Thyroid gland (tissue), 4 donors: ENCODE data around the gene CFL1. TPM values are rescaled to one million over a fixed set of nuclear protein-coding genes. Genes with fewer than 3 reads are reported as not detected.

Source experiments
- DNase-seq, 2 donors: peaks; one replicate each; pipeline ENCODE4 v3.0.0-alpha.2; 2019
- H3K27ac ChIP-seq, 3 donors: fragments of 200-600 bp; sonication (generic); 1 replicate in 2 of 3; 2 replicates in 1 of 3; pipeline ENCODE4 v1.5.1; 2016 to 2019; ENCODE audit warnings: mild to moderate bottlenecking in 1 of 3, moderate library complexity in 1 of 3
- H3K27me3 ChIP-seq: fragments of 200-600 bp; sonication (generic); one replicate; pipeline ENCODE4 v1.5.1; 2019
- H3K36me3 ChIP-seq, 2 donors: fragments of 200-600 bp; sonication (generic); one replicate each; pipeline ENCODE4 v1.5.1; 2016 to 2019
- H3K4me1 ChIP-seq, 2 donors: fragments of 200-600 bp; sonication (generic); one replicate each; pipeline ENCODE4 v1.5.1; 2017 to 2019
- H3K4me3 ChIP-seq, 3 donors: fragments of 200-600 bp; sonication (generic); replicated peaks in 1 of 3; 1 replicate in 2 of 3; 2 replicates in 1 of 3; pipeline ENCODE4 v1.5.1; 2016; ENCODE audit warnings: mild to moderate bottlenecking in 1 of 3
- H3K9me3 ChIP-seq: fragments of 200-600 bp; sonication (generic); one replicate; pipeline ENCODE4 v1.5.1; 2017
- CTCF ChIP-seq, 6 experiments: fragments of 200-600 bp in 3 of 6; fragments of 450-650 bp in 3 of 6; sonication (generic) in 3 of 6; IDR thresholded peaks; one replicate each; pipeline ENCODE4 v1.5.1; 2016 to 2019; ENCODE audit warnings: antibody characterized with exemption in 6 of 6, mild to moderate bottlenecking in 2 of 6, inconsistent platforms in 1 of 6, moderate library complexity in 1 of 6
- POLR2A ChIP-seq, 2 donors: fragments of 450-650 bp; IDR thresholded peaks; one replicate each; pipeline ENCODE4 v1.6.1; 2017; ENCODE audit warnings: antibody characterized with exemption in 2 of 2, mild to moderate bottlenecking in 2 of 2, moderate library complexity in 1 of 2
- WGBS, 2 donors: methylation state at CpG; one replicate each; pipeline ENCODE4 v1.1.5; 2017; 5-methylcytosine and 5-hydroxymethylcytosine counted together
- intact Hi-C: fragments of 100-400 bp; cut with DNase I; formaldehyde crosslinking; loops from one replicate; pipeline ENCODE4 v1.15.1; 2023
- total RNA-seq, 4 donors: library from RNA; depleted of rRNA; stranded (reverse); fragments of >200 nt; gene quantifications; one replicate each; pipeline ENCODE4 v1.2.3, GENCODE V29; 2016

Gene CFL1
- total RNA-seq, 4 donors from 2014 or later = 330 to 581 (median 494) TPM

GRCh38 chr11:65891219-65892136, 33.5 kb upstream of the CFL1 start:
- H3K4me1 ChIP-seq = peaks cover 34 to 55% of the 10 kb centered on the region in 2 donors

GRCh38 chr11:65890324-65891218, 32.6 kb upstream of the CFL1 start, which contains the start of gene CCDC85B:
CCDC85B (plus strand) TSS chr11:65890673; CDS start chr11:65890784, 111 bp downstream.
- intact Hi-C loops = no loop called here
- peak within 1 kb of the TSS; percentile 83 to 97 (median 92) for H3K27ac ChIP-seq
- WGBS, 2 donors = 0 to 3% methylated on average over 8 to 25 of the region's 94 CpGs
- peak; percentile 77 to 94 for TF ChIP-seq POLR2A (IDR thresholded peaks at IDR 0.05)
- TF ChIP-seq CTCF (IDR thresholded peaks at IDR 0.05) = peak in 3 of 6 experiments; percentile 9 to 29 (median 11)
- H3K4me1 ChIP-seq = peaks cover 34 to 55% of the 10 kb centered on the region in 2 donors
- peak within 1 kb of the TSS; percentile 31 to 66 (median 59) for H3K4me3 ChIP-seq
- no peaks in the 10 kb centered on the region for H3K9me3 ChIP-seq
- DNase-seq = peak; percentile 98
- H3K27me3 ChIP-seq = no peaks in the 10 kb centered on the region
- peaks cover 0 to 3% of the 10 kb centered on the region in 2 donors for H3K36me3 ChIP-seq

More at GRCh38 chr11:65891219-65892136, 33.5 kb upstream of the CFL1 start:
- 16 to 21% methylated on average over 48 to 51 of the region's 57 CpGs for WGBS, 2 donors
- H3K4me3 ChIP-seq = peak overlapping the region; percentile 31 to 66 (median 59)
- H3K27me3 ChIP-seq = no peaks in the 10 kb centered on the region
- intact Hi-C loops = no loop called here
- TF ChIP-seq CTCF (IDR thresholded peaks at IDR 0.05) = no peak
- TF ChIP-seq POLR2A (IDR thresholded peaks at IDR 0.05) = no peak
- DNase-seq = no peak
- H3K36me3 ChIP-seq = no peaks in the 10 kb centered on the region
- H3K27ac ChIP-seq = peak overlapping the region; percentile 83 to 97 (median 83)
- no peaks in the 10 kb centered on the region for H3K9me3 ChIP-seq

DNA sequence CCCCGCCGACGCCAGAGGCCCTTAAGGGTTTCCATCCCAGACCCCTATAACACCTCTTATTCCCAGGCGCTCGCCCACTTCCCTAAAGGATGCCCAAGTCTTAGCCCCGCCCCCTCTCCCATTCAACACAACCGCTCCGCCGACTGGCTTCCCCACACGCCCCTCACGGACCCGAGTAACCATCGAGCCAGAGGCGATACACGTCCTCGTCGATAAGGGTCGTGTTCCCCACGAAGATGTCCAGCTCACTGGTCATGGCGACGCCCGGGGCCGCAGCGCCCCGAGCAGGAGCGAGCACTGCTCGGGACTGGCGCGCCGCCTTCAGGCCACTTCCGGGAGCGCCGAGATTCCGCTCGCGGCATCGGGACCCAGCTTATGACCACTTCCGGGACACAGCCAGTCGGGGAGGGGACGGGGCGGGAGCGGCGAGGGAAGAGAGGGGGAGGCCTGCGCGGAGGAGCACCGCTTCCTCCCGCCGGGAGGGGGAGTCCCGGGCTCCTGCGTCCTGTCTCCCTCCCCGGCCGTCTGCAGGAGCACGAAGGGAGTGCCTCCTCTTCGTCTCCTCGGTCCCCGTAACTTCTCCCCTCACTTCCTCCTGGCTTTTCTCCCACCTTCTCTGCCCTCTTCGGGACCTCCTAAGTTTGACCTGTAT, 30.3 kb upstream of the CFL1 start, which contains the start of gene FIBP:
Gene FIBP, minus strand, starts transcription at position 309 of the 652 bp plus-strand sequence. Its CDS starts 53 bp downstream, at position 256.
- Histone ChIP-seq H3K4me3 (peak within 1 kb of the TSS; percentile 41 to 69 (median 55)), H3K36me3 (peaks cover 10 to 11% of the 10 kb centered on the region in 2 donors), H3K27ac (peak within 1 kb of the TSS; percentile 82 to 97 (median 92)), H3K27me3 (no peaks in the 10 kb centered on the region), H3K9me3 (no peaks in the 10 kb centered on the region), H3K4me1 (peaks cover 34 to 48% of the 10 kb centered on the region in 2 donors)
- intact Hi-C loops = no loop called here
- TF ChIP-seq POLR2A (IDR thresholded peaks at IDR 0.05) (peak; percentile 5 to 87), CTCF (IDR thresholded peaks at IDR 0.05) (peak; percentile 69 to 94 (median 83))
- 0 to 1% methylated on average over 25 to 28 of the region's 57 CpGs for WGBS, 2 donors
- peak; percentile 97 to 99 for DNase-seq

DNA sequence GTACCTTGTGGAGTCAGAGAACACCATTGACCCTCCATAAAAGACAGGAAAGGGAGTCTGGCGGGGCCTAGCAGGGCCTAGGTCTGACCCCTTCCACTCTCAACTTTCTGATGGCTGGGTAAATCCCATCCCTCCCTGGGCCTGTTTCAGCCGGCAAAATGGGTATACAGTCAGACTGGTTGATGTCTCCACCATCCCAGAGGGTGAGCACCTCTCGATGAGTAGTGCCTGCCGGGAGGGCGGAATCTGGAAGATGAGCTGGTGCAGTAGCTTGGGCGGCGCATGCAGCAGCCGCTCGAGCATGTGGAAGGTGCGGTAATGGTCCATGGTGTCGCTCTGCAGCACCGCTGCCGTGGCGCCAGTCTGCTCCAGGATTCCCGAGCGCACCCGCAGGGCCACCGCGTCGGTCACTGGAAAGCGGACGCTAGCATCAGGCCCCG, 29.8 kb upstream of the CFL1 start:
- TF ChIP-seq CTCF (IDR thresholded peaks at IDR 0.05) (no peak), POLR2A (IDR thresholded peaks at IDR 0.05) (no peak)
- H3K27ac ChIP-seq = peak overlapping the region; percentile 62 to 97 (median 92)
- DNase-seq = no peak
- WGBS, 2 donors = 5 to 100% methylated on average over 1 to 8 of the region's 23 CpGs
- H3K36me3 ChIP-seq = peaks cover 12 to 16% of the 10 kb centered on the region in 2 donors
- H3K4me1 ChIP-seq = peaks cover 34 to 43% of the 10 kb centered on the region in 2 donors
- no peaks in the 10 kb centered on the region for H3K9me3 ChIP-seq
- H3K27me3 ChIP-seq = no peaks in the 10 kb centered on the region
- intact Hi-C loops = loop anchor here (2.0 kb wide), 1 partner anchor 101 kb away; no protein-coding TSS in a partner anchor
- H3K4me3 ChIP-seq = peak overlapping the region; percentile 41 to 69 (median 55)
